ENCODE results near the gene CFAP119.
A peak's percentile ranks its signal among the peaks of the same experiment; 100 is the strongest.

The CFAP119 gene

DNA sequence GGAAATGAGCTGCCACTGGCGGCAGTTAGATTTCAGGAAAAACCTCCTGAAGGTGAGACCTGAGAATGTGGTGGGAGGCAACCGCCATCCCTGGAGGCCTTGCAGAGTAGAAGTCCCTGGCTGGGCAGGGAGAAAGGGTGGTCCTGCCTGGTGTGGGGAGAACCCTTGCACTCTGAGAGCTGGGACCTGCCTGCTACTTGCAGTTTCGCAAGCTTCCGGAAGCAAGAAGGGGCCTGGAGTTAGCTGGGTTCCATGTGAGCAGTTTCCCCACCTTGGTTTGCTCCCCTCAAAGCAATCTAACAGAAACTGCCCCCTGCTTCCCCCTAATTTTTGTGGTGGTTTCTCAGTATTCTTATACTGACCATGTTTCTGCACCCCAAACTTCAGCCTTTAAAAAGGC, 18.7 kb upstream of the CFAP119 start:
- no peak for DNase-seq

DNA sequence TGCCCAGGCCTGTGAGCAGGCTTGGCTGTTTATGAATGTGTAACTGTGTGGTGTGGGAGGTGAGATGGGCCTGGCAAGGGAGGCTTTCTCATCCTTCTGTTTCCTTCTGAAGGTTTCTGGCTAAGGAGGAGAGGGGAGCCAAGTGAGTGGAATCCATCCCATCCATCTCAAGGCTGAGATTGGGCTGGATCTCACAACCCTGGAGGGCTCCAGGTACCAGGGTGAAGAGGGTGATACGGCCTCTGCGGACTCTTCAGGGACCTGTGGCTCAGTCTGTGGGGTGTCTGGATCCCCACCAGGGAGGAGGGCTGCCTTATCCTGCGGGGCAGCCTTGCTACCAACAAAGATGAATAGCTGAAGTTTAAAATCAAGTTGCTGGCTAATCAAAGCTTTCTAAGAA, 18.2 kb upstream of the CFAP119 start:
- no peak for DNase-seq

DNA sequence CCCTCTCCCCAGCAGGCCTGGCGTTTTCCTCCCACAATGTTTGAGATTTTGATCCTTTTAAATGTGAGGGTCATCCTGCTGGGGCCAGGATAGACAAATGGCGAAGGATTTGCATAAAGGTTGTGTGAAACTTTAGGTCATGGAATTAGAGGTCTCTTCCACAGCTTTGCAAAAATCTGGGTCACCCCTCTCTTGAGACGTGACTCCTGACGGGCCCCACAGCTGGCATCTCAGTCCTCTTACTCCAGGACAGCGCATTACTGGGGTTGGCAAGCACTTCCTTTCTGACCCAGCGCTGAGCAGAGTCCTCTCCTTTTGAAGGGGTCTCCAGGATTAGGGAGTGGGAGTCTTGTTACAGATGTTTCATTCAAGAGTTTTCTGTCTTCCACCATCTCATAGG, 17.7 kb upstream of the CFAP119 start:
- DNase-seq = no peak

DNA sequence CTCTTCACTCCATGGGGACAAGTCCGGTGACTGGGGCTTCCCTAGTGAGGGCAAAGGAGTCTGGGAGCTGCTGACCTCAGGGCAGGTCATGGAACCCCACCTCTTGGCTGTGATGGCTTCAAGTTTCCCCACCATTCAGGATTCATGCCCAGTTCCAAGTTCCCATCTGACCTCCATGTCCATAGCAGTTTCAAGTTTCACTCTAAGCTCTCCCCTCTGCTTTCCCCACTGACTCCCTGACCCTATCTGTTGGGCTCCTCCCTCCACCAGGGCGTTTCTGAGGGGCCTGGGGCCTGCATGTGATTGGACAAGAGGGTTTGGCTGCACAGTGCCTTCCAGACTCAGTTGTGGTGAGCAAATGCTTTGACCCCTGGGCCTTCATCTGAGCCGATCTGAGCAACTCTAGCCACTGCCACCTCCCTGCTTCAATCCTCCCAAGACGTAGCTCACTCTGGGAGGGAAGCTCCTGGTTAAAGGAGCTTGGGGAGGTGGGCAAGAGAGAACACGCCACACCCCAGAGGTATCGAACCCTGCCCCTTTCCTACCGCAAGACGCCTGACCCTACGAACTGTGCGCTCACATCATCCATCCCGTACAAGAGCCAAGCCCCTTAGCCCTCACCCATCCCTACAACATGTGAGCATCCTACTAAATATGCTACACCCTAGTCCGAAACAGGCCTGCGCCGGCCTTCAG, 16.8 kb upstream of the CFAP119 start:
- peak; percentile 82 for DNase-seq

DNA sequence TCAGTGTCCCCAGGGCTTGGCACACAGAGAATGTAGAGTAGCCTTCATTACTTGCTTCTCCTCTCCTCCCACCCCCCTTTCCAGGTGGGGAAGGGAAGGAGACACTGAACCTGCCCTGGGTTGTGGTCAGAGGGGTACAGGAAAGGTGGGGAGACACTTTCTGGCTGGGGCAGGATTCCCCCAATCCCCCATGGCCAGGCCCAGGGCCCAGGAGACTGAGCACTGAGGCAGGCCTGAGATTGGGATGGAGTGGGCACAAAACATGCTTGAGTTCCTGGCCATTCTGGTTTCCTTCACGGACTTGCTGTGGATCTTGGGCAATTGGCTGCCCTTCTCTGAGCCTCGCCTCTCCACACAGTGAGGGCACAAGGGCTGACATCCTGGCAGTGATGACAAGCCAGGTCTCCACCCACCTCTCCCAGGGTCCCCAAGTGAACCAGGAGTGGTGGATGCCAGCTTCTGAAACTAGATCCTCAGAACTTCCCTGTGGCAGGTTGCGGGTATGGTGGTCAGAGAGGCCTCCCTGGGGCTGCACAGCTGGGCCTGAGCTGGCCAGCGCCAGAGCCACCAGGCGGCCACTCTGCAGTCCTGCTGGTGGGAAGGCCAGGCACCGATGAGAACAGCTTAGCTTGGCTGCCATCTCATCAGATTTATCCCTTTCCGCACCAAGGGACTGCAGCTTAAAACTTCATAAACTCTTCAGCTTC, 15.9 kb upstream of the CFAP119 start:
- no peak for DNase-seq

DNA sequence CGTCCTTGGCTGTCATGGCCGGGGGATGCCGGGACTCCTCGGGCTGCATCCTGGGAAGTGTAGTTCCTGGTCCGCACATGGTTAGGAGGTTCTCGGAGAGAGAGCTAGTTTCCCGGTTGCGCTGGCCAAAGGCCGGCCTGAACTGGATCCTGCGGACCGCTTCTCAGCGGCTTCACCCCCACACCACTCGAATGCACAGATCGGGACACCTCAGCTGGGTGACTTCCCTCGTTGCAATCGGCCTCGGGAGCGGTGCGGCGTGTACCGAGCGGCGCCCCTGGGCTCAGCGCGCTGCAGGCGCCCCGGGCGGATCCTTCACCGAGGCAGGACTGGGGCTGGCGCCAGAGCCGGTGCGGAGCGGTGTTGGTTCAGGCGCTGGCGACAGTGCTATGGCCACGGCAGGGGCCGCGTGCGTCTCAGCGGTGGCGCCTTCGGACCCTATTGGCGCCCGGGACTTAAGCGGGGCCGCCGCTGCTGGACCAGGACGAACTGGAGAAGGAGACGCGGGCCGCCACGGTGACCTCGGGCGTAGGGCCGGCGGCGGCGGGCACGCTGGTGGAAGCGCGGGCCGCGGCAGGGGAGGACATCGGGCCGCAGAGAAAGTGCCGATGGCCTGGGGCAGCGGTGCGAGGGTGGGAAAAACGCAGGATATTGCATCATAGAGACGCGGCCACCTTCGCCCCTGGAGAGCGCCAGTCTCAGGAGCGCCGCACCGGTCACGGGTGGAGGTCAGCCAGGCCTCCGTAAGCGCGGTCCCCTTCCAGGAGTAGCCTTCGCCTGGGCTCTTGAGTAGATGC, 13.7 kb upstream of the CFAP119 start:
- peak; percentile 97 for DNase-seq

DNA sequence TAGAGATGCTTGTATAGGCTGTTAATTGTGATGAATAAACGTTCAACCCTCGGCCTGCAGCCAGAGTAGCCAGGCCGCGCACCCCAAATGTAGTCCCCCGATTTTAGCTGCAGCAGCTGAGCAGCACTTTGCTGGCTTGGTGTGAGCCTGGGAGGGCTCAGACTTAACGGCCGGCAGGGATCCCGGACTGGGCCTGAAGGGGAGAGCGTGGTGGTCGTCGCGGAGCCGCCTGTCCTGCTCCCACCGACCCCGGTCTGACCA, 13.2 kb upstream of the CFAP119 start:
- DNase-seq = no peak

DNA sequence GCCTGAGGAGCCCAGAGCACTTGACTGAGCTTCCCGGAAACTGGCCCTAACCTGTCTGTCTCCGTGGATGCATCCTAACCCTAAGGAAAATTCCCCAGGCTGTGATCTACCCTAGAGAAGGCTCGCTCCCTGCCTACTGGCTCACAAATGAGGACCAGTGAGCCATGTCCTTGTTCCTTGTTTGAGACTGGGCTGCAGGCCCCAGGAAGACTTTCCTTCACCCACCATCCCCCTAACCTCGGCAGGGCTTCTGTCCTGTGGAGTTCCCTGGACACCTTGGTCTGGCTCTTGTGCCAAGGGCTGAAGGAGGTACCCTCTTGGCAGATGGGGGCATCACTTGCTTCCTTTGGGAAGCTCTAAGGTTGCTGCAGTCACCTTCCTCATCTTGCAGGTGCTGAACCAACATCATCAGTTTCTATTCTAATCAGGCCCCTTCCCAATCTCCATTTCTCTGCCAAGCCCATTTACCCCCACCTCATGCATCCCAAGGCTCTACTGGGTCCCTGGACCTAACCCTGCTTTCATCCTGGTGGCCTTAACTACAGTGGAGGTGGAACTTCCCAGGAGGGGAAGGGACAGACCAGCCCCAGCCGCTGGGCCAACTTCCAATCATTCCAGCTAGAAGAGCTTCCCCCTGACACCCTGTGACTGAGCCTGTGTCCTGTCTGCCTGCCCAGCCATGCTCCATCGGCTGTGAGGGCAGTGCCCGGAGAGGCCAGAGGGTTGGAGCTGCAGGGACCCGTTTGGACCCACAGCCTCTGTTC, 12.7 kb upstream of the CFAP119 start:
- peak; percentile 61 for DNase-seq

DNA sequence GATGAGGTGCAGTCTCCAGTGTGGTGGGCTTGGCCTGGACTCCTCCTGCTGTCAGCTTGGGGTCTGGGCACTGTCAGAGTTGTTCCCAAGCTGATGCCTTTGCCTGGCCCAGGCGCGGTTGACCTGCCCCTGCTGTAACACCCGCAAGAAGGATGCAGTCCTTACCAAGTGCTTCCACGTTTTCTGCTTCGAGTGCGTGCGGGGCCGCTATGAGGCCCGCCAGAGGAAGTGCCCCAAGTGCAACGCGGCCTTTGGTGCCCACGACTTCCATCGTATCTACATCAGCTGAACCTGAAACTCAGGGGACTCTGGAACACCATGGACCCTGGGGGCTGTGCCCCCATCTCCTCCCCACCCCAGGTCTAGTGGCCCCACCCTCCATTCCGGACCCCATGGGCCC, 12.0 kb upstream of the CFAP119 start:
- DNase-seq = no peak

DNA sequence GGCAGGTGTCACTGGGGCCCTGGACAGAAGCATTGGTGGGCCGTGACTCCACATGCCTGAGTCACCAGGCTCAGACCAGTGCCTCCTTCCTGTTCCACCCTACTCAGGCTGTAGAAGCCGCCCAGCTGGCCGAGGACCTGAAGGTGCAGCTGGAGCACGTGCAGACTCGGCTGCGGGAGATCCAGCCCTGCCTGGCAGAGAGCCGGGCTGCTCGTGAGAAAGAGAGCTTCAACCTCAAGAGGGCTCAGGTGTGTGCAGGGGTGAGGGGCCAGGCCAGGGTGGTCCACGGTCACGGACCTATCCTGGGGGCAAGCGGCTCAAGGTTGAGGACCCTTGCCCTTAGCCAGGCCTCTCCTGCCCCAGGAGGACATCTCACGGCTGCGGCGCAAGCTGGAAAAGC, 9.9 kb upstream of the CFAP119 start:
- DNase-seq = no peak

DNA sequence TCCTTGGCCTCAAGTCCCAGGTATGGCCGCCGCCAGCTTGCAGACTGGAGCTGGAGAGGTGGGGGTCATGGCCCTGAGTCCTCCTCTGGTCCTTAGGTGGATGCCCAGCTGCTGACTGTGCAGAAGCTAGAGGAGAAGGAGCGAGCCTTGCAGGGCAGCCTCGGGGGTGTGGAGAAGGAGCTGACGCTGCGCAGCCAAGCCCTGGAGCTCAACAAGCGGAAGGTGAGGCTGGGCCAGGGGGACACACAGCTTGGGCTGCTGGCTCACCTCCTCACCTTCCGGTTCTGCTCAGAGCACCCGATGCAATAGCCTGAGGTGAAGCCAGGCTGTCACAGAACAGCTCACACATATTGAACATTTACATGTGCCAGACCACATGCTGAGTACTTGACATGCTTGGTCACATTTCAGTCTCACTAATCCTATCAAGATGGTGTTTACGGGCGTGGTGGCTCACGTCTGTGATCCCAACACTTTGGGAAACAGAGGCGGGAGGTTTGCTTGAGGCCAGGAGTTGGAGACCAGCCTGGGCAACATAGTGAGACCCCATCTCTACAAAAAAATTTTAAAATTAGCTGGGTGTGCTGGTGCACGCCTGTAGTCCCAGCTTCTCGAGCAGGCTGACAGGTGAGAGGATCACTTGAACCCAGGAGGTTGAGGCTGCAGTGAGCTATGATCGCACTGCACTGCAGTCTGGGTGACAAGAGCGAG, 7.7 kb upstream of the CFAP119 start:
- no peak for DNase-seq

DNA sequence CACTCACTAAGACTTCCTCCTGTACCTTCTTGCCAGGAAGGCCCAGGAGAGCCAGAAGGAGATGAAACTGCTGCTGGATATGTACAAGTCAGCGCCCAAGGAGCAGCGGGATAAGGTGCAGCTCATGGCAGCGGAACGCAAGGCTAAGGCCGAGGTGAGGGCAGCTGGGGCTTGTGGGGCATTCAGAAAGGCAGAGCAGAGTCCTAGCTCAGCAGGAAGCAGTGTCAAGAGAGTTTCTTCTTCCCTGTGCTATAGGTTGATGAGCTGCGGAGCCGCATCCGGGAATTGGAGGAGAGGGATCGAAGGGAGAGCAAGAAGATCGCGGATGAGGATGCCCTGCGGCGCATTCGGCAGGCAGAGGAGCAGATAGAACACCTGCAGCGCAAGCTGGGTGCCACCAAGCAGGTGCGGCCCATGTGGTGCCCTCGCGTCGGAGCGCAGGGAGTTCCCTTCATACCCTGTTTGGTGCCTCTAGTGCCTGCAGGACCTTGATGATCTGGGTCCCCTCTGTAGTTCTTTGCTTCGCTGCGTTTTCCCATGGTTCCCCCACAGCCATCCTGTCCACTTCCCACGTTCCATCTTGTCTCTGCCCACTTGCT, 6.8 kb upstream of the CFAP119 start:
- DNase-seq = no peak

DNA sequence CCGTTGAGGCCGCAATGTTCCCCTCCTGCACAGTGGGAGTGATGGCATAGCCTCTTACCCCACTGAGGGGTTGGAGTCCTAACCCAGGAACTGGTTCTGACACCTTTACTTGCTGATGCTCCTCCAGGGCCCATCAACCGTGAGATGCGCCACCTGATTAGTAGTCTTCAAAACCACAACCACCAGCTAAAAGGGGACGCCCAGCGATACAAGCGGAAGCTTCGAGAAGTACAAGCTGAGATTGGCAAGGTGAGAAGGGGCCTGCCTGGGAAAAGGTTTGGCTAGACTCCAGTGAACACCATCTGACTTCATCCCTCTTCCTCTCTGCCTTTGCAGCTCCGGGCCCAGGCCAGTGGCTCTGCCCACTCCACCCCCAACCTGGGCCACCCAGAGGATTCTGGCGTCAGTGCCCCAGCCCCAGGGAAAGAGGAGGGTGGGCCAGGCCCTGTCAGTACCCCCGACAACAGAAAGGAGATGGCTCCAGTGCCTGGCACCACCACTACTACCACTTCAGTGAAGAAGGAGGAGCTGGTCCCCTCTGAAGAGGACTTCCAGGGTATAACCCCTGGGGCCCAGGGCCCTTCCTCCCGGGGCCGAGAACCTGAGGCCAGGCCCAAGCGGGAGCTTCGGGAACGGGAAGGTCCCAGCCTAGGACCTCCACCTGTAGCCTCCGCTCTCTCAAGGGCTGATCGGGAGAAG, 6.1 kb upstream of the CFAP119 start:
- no peak for DNase-seq

DNA sequence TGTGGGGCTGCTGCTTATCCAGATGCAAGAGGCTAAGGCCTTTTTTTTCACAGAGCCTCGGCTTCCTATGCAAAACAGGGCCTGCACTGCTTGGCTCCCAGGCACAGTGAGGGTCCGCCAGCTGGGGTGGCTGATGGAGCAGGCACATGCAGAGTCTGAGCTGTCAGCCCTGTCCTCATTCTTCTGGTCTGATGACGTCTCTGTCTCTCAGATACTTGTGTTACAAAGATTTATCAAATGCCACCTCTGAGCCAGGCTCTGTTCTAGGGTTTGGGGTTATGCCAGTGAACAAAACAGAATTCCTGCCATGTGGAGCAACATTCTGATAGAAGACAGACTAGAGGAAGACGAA, 5.0 kb upstream of the CFAP119 start:
- no peak for DNase-seq

DNA sequence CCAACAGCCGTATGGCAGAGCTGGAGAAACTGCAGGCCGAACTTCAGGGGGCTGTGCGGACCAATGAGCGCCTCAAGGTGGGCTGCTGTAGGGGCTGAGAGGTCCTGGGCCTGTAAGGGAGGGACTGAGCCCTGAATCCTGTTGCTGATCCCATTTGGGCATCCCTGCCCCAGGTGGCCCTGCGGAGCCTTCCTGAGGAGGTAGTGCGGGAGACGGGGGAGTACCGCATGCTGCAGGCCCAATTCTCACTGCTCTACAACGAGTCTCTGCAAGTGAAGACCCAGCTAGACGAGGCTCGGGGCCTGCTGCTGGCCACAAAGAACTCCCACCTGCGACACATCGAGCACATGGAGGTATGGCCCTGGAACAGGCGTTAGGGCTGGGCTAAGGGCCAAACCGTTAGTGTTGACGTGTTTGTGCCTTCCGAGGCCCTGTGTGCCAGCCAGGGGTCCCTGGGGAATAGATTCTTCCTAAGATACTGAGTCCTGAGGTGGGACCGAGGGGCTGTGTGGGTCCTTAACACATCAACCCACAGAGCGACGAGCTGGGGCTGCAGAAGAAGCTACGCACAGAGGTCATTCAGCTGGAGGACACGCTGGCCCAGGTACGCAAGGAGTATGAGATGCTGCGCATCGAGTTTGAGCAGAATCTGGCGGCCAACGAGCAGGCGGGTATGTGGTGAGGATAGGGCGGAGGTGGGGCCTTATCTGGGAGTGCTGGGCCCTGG, 4.5 kb upstream of the CFAP119 start:
- no peak for DNase-seq

DNA sequence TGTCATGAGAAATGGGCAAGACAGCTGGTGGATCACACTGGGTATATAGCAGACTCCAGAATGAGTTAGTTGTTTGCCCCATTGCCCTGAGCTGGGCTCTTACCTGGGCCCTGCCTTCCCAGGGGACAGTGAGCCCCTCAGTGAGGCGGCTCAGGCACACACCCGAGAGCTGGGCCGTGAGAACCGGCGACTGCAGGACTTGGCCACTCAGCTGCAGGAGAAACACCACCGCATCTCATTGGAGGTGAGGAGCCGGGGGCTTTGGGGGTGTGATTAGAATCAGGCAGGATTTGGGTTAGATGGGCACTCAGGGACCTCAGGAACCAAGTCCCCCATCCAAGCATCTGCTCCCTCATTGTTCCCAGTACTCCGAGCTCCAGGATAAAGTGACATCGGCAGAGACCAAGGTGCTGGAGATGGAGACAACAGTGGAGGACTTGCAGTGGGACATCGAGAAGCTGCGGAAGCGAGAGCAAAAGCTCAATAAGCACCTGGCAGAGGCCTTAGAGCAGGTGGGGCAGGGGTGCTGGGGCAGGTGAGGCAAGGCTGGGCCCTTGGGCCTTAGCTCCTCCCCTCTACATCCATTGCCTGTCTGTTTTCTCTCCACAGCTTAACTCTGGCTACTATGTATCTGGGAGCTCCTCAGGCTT, 3.1 kb upstream of the CFAP119 start:
- no peak for DNase-seq

DNA sequence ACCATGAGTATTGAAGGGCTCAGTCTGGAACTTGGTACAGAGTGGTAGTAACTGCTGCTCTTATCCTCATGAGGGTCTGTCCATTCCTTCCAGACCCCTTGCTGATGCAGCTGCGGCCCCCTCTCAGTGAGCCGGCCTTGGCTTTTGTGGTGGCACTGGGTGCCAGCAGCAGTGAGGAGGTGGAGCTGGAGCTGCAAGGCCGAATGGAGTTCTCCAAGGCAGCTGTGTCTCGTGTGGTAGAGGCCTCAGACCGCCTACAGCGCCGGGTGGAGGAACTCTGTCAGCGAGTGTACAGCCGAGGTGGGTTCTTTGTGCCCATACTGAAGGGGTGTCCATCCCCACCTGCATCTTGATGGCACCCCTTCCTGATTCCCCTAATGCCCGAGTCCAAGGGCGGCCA, 2.2 kb upstream of the CFAP119 start:
- DNase-seq = no peak

DNA sequence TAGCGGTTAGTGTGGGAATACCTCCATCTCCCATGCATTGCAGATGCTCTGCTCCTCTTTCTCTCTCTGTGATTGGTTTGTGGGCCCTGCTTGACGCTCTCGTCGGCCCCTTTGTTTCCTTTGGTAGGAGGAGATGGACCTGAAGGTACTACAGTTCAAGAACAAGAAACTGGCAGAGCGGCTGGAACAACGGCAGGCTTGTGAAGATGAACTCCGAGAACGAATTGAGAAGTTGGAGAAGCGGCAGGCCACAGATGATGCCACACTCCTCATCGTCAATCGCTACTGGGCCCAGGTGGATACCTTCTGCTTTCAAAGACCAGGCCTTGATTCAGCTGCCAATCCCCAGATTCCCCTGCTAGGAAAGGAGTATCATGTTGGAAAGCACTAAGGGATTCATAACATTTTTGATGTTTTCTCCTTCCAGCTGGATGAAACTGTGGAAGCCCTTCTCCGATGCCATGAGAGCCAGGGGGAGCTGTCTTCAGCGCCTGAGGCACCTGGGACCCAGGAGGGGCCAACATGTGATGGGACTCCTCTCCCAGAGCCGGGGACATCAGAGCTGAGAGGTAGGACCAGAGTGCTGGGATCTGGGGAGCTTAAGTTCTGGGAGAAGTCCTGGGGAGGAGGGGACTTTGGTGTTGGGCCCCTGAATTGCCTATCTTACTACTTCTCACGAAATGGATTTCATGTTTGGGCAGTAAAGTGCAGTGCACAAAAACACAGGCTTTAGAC, 1.3 kb upstream of the CFAP119 start:
- no peak for DNase-seq

DNA sequence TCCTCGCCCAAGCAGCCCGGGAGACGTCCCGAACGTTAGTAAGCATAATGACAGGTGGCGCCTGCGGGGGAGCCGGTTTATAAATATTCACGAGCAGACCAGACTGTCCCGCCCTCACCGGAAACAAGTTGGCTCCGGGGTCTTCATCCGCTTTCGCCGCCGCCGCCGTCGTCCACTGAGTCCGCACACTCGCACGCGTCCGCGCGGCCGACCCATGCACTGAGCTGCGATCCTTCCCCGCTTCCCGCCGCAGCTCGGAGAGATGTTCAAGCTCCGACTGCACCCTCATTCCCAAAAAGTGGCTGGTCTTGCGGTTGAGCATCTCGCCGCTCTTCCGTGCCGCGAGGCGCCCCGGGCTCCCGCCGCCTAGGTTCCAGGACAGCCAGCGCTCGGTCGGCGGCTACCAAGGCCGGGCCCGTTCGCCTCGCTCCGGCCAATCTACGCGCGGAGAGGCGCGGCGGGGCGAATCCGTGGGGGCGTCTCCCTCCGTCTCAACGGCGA, 385 bp downstream of the CFAP119 start:
- peak; percentile 67 for DNase-seq

Data from OCI-M1 (cell line).